ENCODE results near the gene ABCC1. TPM values are rescaled to one million over a fixed set of nuclear protein-coding genes. Genes with fewer than 3 reads are reported as not detected.

Gene ABCC1
- total and polyA plus RNA-seq, 2 experiments from 2014 or later: 7.0 to 9.3 TPM

- H3K4me2 ChIP-seq: no peak overlapping the region
- peaks cover 4% of the 10 kb centered on the region for H3K4me1 ChIP-seq (ENCODE audit: insufficient read depth)
- peaks cover 6% of the 10 kb centered on the region for H4K20me1 ChIP-seq (ENCODE audit: insufficient read depth, poor library complexity, severe bottlenecking)
- H3K9me2 ChIP-seq (replicated peaks; ENCODE audit: insufficient read depth): no peaks in the 10 kb centered on the region
- WGBS (ENCODE audit: low lambda C conversion rate, missing lambda C conversion rate): 55% methylated on average over 5 of the region's 5 CpGs
- no peaks in the 10 kb centered on the region for H3K36me3 ChIP-seq (replicated peaks; ENCODE audit: insufficient read depth, low read depth)
- no peak overlapping the region for H3K4me3 ChIP-seq
- no peak overlapping the region for H2AFZ ChIP-seq
- no peaks in the 10 kb centered on the region for H3K27me3 ChIP-seq
- H3K79me2 ChIP-seq: peaks cover 43% of the 10 kb centered on the region
- no peak overlapping the region for H3K27ac ChIP-seq
- DNase-seq (ENCODE audit: low spot score): no peak
- TF ChIP-seq EZH2phosphoT487 (IDR thresholded peaks at IDR 0.05; ENCODE audit: low read depth, severe bottlenecking, unreplicated experiment) (no peak), CTCF (IDR thresholded peaks at IDR 0.05; ENCODE audit: poor library complexity) (no peak), EZH2 (IDR thresholded peaks at IDR 0.05; ENCODE audit: borderline replicate concordance) (no peak)
- no peaks in the 10 kb centered on the region for H3K9me3 ChIP-seq (ENCODE audit: low read depth)
These were observed 17.6 kb downstream of the ABCC1 start for GRCh38 chr16:15966836-15967546.

DNA sequence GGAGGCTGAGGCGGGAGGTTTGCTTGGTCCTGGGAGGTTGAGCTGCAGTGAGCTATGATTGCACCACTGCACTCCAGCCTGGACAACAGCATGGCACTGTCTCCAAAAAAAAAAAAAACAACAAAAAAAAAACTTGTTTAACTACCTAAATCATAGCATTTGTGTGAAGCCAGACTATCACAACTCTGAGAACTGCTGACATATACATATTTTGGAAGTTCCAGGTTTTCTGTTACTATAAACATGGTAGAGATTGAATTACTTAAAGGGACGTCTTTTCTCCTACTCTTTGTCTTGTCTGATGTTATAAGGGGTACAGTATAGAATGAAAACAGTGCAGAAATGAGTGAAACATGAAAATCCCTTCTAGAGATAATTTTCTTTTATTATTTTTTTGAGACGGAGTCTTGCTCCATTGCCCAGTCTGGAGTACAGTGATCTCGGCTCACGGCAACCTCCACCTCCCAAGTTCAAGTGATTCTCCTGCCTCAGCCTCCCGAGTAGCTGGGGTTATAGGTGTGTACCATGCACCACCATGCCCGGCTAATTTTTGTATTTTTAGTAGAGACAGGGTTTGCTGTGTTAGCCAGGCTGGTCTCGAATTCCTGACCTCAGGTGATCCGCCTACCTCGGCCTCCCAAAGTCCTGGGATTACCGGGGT lies 18.4 kb downstream of the ABCC1 start:
- WGBS (ENCODE audit: low lambda C conversion rate, missing lambda C conversion rate): 91% methylated on average over 11 of the region's 11 CpGs
- no peak for DNase-seq (ENCODE audit: low spot score)
- Histone ChIP-seq H3K4me2 (no peak overlapping the region), H4K20me1 (ENCODE audit: insufficient read depth, poor library complexity, severe bottlenecking) (peaks cover 6% of the 10 kb centered on the region), H3K36me3 (replicated peaks; ENCODE audit: insufficient read depth, low read depth) (no peaks in the 10 kb centered on the region), H3K9me2 (replicated peaks; ENCODE audit: insufficient read depth) (no peaks in the 10 kb centered on the region), H3K79me2 (peaks cover 41% of the 10 kb centered on the region), H3K4me1 (ENCODE audit: insufficient read depth) (peaks cover 4% of the 10 kb centered on the region), H2AFZ (no peak overlapping the region), H3K9me3 (ENCODE audit: low read depth) (no peaks in the 10 kb centered on the region), H3K27me3 (no peaks in the 10 kb centered on the region), H3K27ac (no peak overlapping the region), H3K4me3 (no peak overlapping the region)
- no peak for TF ChIP-seq CTCF (IDR thresholded peaks at IDR 0.05; ENCODE audit: poor library complexity)
- TF ChIP-seq EZH2 (IDR thresholded peaks at IDR 0.05; ENCODE audit: borderline replicate concordance): no peak
- TF ChIP-seq EZH2phosphoT487 (IDR thresholded peaks at IDR 0.05; ENCODE audit: low read depth, severe bottlenecking, unreplicated experiment): no peak

- Histone ChIP-seq H3K27me3 (no peaks in the 10 kb centered on the region), H2AFZ (no peak overlapping the region), H3K4me2 (no peak overlapping the region), H3K36me3 (replicated peaks; ENCODE audit: insufficient read depth, low read depth) (no peaks in the 10 kb centered on the region), H3K9me2 (replicated peaks; ENCODE audit: insufficient read depth) (no peaks in the 10 kb centered on the region), H3K79me2 (peaks cover 28% of the 10 kb centered on the region), H3K4me3 (no peak overlapping the region), H3K4me1 (ENCODE audit: insufficient read depth) (peaks cover 4% of the 10 kb centered on the region), H3K9me3 (ENCODE audit: low read depth) (no peaks in the 10 kb centered on the region), H3K27ac (no peak overlapping the region), H4K20me1 (ENCODE audit: insufficient read depth, poor library complexity, severe bottlenecking) (peaks cover 6% of the 10 kb centered on the region)
- DNase-seq (ENCODE audit: low spot score): no peak
- WGBS (ENCODE audit: low lambda C conversion rate, missing lambda C conversion rate): 93% methylated on average over 3 of the region's 3 CpGs
- TF ChIP-seq CTCF (IDR thresholded peaks at IDR 0.05; ENCODE audit: poor library complexity): no peak
- TF ChIP-seq EZH2phosphoT487 (IDR thresholded peaks at IDR 0.05; ENCODE audit: low read depth, severe bottlenecking, unreplicated experiment): no peak
- no peak for TF ChIP-seq EZH2 (IDR thresholded peaks at IDR 0.05; ENCODE audit: borderline replicate concordance)
These were observed 20.8 kb downstream of the ABCC1 start for GRCh38 chr16:15970202-15970601.
